Hepatocyte (in vitro differentiated cells): ENCODE measurements around the gene KSR2. TPM values are rescaled to one million over a fixed set of nuclear protein-coding genes. Genes with fewer than 3 reads are reported as not detected.

Source experiments
- DNase-seq: peaks from one replicate; pipeline ENCODE4 v3.0.0-alpha.2; 2016; ENCODE audit warnings: low spot score
- H2AFZ ChIP-seq: fragments of 200-600 bp; sonication (generic); 2 replicates; pipeline ENCODE4 v1.6.0; 2016; ENCODE audit warnings: antibody characterized with exemption, mild to moderate bottlenecking
- H3K27ac ChIP-seq: fragments of 200-600 bp; sonication (generic); 2 replicates; pipeline ENCODE4 v1.5.1; 2016; ENCODE audit warnings: mild to moderate bottlenecking
- H3K27me3 ChIP-seq: fragments of 200-600 bp; sonication (generic); 2 replicates; pipeline ENCODE4 v1.6.1; 2016
- H3K36me3 ChIP-seq: fragments of 200-600 bp; sonication (generic); replicated peaks from 2 replicates; pipeline ENCODE4 v1.5.1; 2016; ENCODE audit warnings: low read depth; ENCODE audit not compliant: insufficient read depth
- H3K4me1 ChIP-seq: fragments of 200-600 bp; sonication (generic); 2 replicates; pipeline ENCODE4 v1.5.1; 2016; ENCODE audit warnings: mild to moderate bottlenecking, moderate library complexity; ENCODE audit not compliant: insufficient read depth
- H3K4me2 ChIP-seq: fragments of 200-600 bp; sonication (generic); 2 replicates; pipeline ENCODE4 v1.6.0; 2016
- H3K4me3 ChIP-seq: fragments of 200-600 bp; sonication (generic); 2 replicates; pipeline ENCODE4 v1.5.1; 2016; ENCODE audit warnings: mild to moderate bottlenecking
- H3K79me2 ChIP-seq: fragments of 200-600 bp; sonication (generic); 2 replicates; pipeline ENCODE4 v1.6.0; 2017; ENCODE audit warnings: mild to moderate bottlenecking
- H3K9me2 ChIP-seq: fragments of 200-600 bp; sonication (generic); replicated peaks from 2 replicates; pipeline ENCODE4 v1.6.0; 2017; ENCODE audit warnings: mild to moderate bottlenecking; ENCODE audit not compliant: insufficient read depth
- H3K9me3 ChIP-seq: fragments of 200-600 bp; sonication (generic); 2 replicates; pipeline ENCODE4 v1.5.1; 2016; ENCODE audit warnings: low read depth, mild to moderate bottlenecking
- H4K20me1 ChIP-seq: fragments of 200-600 bp; sonication (generic); 2 replicates; pipeline ENCODE4 v1.6.0; 2016; ENCODE audit warnings: mild to moderate bottlenecking; ENCODE audit not compliant: insufficient read depth, poor library complexity, severe bottlenecking
- EZH2 ChIP-seq: fragments of 200-600 bp; sonication (generic); IDR thresholded peaks from 2 replicates; pipeline ENCODE4 v1.6.1; 2016; ENCODE audit warnings: antibody characterized with exemption, mild to moderate bottlenecking, borderline replicate concordance
- EZH2phosphoT487 ChIP-seq: fragments of 200-600 bp; sonication (generic); IDR thresholded peaks from one replicate; pipeline ENCODE4 v1.6.1; 2018; ENCODE audit warnings: antibody characterized with exemption, mild to moderate bottlenecking, low read depth, moderate library complexity; ENCODE audit not compliant: unreplicated experiment, severe bottlenecking
- WGBS: methylation state at CpG from one replicate; pipeline ENCODE4 v1.1.6; 2016; ENCODE audit warnings: low lambda C conversion rate; ENCODE audit errors: missing lambda C conversion rate; 5-methylcytosine and 5-hydroxymethylcytosine counted together
- polyA plus RNA-seq: library from polyadenylated mRNA; unstranded; fragments of >200 nt; fragmentation: Nextera tagmentation; extraction: Ambion mirVana; gene quantifications from 2 replicates; pipeline ENCODE4 v1.2.1, GENCODE V29; 2016
- total RNA-seq: library from RNA; depleted of rRNA; stranded (reverse); fragments of >200 nt; gene quantifications from 2 replicates; pipeline ENCODE4 v1.2.3, GENCODE V29; 2014
- TF ChIP-seq, protein P1 (sequence below): fragments of 200-600 bp; sonication (generic); IDR thresholded peaks from 2 replicates; pipeline ENCODE4 v1.5.1; 2016; ENCODE audit warnings: antibody characterized with exemption, mild to moderate bottlenecking; ENCODE audit not compliant: poor library complexity

KSR2 gene
- total and polyA plus RNA-seq, 2 experiments from 2014 or later = 0.37 to 0.46 TPM

DNA sequence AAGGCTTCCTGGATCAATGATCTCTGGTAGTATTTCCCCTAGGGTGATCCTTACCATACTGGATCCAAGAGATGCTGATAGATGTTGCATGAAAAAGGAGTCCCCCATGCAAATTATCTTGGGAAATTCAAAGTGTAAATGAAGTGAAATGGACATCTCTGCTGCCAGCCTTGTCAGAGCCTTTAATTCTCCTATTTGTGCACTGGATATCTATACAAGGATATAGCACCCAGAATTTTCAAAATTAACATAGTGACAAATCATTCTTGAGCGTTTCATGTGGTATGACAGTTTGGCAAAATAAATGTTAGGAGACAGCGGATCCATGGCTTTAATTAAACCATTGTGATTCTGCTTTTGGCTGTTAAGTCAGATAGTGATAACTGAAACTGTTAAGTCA lies 260.9 kb downstream of the KSR2 start:
- Histone ChIP-seq H3K9me3 (no peaks in the 10 kb centered on the region), H3K4me2 (no peak overlapping the region), H2AFZ (no peak overlapping the region), H3K27me3 (no peaks in the 10 kb centered on the region), H3K4me1 (no peaks in the 10 kb centered on the region), H4K20me1 (no peaks in the 10 kb centered on the region), H3K9me2 (no peaks in the 10 kb centered on the region), H3K27ac (no peak overlapping the region), H3K79me2 (no peaks in the 10 kb centered on the region), H3K36me3 (no peaks in the 10 kb centered on the region), H3K4me3 (no peak overlapping the region)
- no peak for DNase-seq
- 92% methylated on average over 2 of the region's 2 CpGs for WGBS
- TF ChIP-seq EZH2phosphoT487 (no peak), EZH2 (no peak)
- TF ChIP-seq, protein P1, sequence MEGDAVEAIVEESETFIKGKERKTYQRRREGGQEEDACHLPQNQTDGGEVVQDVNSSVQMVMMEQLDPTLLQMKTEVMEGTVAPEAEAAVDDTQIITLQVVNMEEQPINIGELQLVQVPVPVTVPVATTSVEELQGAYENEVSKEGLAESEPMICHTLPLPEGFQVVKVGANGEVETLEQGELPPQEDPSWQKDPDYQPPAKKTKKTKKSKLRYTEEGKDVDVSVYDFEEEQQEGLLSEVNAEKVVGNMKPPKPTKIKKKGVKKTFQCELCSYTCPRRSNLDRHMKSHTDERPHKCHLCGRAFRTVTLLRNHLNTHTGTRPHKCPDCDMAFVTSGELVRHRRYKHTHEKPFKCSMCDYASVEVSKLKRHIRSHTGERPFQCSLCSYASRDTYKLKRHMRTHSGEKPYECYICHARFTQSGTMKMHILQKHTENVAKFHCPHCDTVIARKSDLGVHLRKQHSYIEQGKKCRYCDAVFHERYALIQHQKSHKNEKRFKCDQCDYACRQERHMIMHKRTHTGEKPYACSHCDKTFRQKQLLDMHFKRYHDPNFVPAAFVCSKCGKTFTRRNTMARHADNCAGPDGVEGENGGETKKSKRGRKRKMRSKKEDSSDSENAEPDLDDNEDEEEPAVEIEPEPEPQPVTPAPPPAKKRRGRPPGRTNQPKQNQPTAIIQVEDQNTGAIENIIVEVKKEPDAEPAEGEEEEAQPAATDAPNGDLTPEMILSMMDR = no peak

DNA sequence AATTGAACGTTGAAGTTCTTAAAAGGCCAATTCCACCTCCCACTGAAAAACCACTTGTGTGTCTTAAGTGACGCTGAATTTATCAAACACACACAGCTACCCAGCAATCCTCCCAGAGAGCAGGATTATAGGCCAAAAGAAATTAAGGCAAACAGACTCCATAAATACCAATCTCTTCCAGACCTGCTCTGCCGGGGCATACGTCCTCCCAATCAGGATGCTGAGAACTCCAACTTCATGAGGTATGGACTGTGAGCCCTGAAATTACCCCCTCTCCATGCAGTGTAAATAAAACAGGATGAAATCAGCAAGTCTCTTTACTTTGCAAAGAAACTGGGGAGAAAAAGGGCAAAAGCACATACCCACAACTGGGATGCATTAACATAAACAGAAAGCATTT lies 265.2 kb downstream of the KSR2 start:
- DNase-seq = no peak
- Histone ChIP-seq H3K27ac (no peak overlapping the region), H3K9me3 (no peaks in the 10 kb centered on the region), H2AFZ (no peak overlapping the region), H4K20me1 (no peaks in the 10 kb centered on the region), H3K79me2 (no peaks in the 10 kb centered on the region), H3K9me2 (no peaks in the 10 kb centered on the region), H3K4me1 (no peaks in the 10 kb centered on the region), H3K27me3 (no peaks in the 10 kb centered on the region), H3K4me2 (no peak overlapping the region), H3K36me3 (no peaks in the 10 kb centered on the region), H3K4me3 (no peak overlapping the region)
- 56% methylated on average over 4 of the region's 4 CpGs for WGBS
- TF ChIP-seq, protein P1 = no peak
- no peak for TF ChIP-seq EZH2phosphoT487
- no peak for TF ChIP-seq EZH2

DNA sequence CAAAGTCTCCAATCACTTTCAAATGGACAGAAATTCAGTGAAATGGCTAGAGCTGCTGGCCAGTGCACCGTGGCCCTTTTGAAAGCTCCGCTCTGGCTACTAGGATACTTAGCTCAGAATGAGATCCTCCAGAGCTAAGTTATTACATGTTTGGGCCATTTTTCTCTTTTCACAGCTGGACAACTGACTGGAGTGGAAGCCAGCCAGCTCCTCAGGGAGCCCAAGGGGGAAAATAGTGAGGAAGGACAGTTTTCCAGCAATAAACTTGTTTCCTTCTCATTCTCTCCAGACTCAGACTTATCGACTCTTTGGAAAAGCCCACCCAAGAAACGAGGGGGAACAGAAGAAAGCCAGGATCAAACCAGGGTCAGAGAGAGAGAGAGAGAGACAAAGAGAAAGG lies 266.0 kb downstream of the KSR2 start:
- Histone ChIP-seq H3K4me2 (no peak overlapping the region), H3K79me2 (no peaks in the 10 kb centered on the region), H3K4me3 (no peak overlapping the region), H3K9me3 (no peaks in the 10 kb centered on the region), H3K36me3 (no peaks in the 10 kb centered on the region), H3K27me3 (no peaks in the 10 kb centered on the region), H3K4me1 (no peaks in the 10 kb centered on the region), H4K20me1 (no peaks in the 10 kb centered on the region), H3K9me2 (no peaks in the 10 kb centered on the region), H3K27ac (no peak overlapping the region), H2AFZ (no peak overlapping the region)
- DNase-seq = no peak
- WGBS = 81% methylated on average over 4 of the region's 4 CpGs
- TF ChIP-seq, protein P1 = no peak
- TF ChIP-seq EZH2 (no peak), EZH2phosphoT487 (no peak)

GRCh38 chr12:117699575-117699974 lies 269.2 kb downstream of the KSR2 start:
- 72% methylated on average over 5 of the region's 5 CpGs for WGBS
- TF ChIP-seq EZH2phosphoT487 = no peak
- TF ChIP-seq, protein P1 = no peak
- H3K36me3 ChIP-seq = no peaks in the 10 kb centered on the region
- H3K9me3 ChIP-seq = no peaks in the 10 kb centered on the region
- no peaks in the 10 kb centered on the region for H3K9me2 ChIP-seq
- no peaks in the 10 kb centered on the region for H4K20me1 ChIP-seq
- no peak overlapping the region for H2AFZ ChIP-seq
- no peaks in the 10 kb centered on the region for H3K79me2 ChIP-seq
- no peaks in the 10 kb centered on the region for H3K27me3 ChIP-seq
- H3K4me3 ChIP-seq = no peak overlapping the region
- no peak for DNase-seq
- no peak overlapping the region for H3K27ac ChIP-seq
- no peak overlapping the region for H3K4me2 ChIP-seq
- H3K4me1 ChIP-seq = no peaks in the 10 kb centered on the region
